ENCODE data around the gene EGFL8.

GRCh38 chr6:32203426-32204267, 39.3 kb downstream of the EGFL8 start:
- TF ChIP-seq EZH2 (IDR thresholded peaks at IDR 0.05) (no peak), EZH2phosphoT487 (IDR thresholded peaks at IDR 0.05) (no peak)
